Measurements from ENCODE around the gene FOXO3.

The FOXO3 gene

DNA sequence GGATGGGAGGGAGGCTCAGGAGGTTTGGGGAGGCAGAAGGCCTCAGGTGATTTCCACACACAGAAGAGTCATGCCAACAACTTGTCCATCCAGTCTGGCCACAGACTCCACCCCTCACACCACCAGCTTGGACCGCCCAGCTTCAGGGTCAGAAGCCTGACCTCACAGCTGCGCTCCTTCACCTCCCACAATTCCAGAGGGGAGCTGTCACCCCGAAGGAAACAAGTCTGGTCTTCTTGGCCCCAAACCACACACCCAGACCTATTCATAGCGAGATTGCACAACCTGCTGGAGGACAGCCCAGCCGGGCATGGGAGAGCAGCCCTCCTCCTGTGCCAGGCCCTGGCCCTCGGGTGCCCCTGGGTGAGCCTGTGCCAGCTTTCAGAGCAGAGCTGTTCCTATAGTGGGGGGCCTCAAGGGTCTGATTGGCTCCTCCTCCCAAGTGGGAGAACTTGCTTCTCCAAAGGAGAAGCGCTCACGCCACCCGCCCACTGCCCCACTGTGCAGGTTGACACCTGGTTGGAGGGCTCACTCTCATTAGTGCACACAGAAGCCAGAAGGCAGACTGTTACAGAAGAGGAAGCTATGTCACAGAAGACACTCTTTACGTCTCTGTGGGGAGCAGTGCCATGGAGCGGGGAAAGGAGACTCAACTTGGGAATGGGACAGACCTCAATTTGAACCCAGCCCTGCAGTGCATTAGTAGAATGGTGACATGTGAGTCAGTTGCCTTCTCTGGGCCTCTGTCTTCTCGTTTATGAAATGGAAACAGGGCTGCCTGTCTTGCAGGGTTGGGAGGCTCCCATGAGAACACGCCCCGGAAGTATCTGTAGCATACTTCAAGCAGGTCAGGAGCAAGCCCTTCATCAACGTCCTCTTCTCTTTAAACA lies 128.8 kb downstream of the FOXO3 start:
- DNase-seq = no peak

DNA sequence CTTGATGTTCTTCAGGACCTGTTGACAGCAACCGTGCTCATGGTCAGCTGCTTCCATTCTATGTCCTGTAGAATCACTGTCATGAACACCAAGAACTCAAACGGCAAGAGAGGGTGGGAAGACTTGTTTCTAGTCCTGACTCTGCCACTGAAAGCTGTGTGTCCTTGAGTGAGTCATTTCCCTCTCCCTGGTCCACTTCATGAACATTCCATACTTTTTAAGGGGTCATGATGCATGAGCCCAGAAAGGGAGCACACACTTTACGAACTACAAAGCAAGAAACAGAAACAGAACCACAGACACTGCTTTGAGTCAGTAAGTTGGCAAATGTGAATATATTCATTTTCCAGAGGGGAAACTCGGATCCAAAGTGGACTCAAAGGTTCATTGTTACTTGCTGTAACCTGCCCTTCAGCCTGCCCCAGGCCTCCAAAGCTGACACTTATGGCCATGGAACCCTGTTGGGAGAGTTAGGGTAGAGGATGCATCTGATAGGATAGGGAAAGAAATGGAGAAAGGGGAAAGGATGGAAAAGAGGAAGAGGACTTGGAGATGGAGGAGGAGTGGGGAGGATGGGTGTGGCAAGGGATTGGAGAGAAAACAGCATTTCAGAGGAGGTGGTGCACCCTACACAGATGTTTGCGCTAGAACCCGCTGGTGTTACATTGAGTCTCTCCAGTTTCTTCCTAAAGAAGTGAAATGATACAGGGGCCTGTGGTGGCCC lies 129.8 kb downstream of the FOXO3 start:
- DNase-seq = no peak

DNA sequence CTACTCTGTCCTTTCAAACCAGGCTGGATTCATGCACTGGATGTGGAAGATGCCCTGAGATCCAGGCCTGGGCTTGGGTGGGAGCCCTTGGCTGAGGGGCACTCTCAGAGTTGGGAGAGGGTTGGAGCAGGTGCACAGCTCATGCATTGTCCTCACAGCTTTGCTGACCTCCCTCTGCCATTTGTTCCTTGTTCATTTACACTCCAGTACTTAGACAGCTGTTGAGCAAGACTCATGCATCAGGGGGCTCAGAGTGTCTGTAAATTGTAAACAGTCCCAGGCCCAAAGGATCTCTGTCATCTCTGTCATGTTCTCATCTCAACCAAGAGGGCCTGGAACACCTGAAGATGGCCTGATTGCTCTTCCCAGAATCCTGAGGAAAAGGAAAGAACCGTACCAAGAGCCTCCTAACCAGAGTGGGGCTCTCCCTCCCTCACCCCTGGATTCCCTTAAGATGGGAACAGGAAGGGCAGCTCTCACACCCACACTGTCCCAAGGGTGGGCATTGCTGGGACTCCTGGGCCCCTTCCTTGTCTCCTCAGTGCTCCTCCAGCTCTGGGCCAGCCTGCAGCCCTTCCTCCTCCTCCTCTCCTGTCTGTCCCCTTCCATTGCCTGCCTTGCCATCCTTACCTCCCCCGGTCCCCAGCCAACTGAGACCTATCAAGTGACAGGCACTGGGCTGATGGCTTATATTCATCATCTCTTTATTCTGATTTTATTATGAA lies 132.9 kb downstream of the FOXO3 start:
- DNase-seq = no peak

DNA sequence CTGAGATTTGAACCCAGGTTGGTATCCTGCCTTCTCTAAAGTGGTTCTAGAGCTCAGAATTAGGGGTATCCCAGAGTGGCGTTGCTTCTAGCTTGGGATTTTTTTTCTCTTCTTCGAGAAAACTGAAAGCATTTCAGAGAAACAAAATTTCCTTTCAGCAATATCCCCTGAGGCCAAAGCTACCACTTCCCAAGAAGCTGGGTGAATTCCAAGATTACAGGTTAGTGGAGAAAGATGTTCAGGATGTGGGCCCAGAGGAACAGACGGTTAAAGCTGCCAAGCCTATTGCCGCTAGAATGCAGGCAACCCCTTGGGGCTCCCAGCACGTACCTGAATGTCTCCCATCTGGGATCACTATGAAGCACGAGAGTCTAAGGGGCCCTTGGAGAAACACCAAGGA lies 134.1 kb downstream of the FOXO3 start:
- no peak for DNase-seq

DNA sequence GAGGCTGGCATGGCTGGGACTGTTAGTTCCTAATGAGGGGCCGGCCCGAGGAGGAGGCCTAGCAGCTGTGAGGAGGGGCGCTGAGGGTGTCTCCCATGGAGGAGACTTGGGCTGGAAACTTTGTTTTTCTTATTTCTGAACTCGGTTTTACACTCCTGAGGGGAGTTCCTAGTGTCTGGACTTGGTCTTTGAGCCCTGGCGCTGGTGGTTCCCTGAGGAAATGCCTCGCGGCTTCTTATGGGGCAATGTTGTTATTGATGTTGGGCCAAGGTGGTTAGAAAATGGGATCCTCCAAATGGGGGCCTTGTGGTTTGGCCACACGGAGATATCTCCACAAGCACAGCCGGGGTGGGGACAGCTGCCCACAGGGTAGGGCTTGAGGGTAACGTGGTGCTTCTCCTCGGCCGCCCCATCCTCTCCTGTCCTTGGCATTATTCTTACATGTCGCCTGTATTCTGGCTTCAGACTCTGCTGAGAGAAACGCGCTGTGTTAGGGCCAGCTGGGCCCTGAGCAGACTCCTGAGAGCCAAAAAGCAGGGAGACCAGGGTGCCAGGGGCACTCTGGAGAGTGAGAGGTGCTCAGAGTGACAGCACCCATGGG lies 136.9 kb downstream of the FOXO3 start:
- peak; percentile 72 for DNase-seq

DNA sequence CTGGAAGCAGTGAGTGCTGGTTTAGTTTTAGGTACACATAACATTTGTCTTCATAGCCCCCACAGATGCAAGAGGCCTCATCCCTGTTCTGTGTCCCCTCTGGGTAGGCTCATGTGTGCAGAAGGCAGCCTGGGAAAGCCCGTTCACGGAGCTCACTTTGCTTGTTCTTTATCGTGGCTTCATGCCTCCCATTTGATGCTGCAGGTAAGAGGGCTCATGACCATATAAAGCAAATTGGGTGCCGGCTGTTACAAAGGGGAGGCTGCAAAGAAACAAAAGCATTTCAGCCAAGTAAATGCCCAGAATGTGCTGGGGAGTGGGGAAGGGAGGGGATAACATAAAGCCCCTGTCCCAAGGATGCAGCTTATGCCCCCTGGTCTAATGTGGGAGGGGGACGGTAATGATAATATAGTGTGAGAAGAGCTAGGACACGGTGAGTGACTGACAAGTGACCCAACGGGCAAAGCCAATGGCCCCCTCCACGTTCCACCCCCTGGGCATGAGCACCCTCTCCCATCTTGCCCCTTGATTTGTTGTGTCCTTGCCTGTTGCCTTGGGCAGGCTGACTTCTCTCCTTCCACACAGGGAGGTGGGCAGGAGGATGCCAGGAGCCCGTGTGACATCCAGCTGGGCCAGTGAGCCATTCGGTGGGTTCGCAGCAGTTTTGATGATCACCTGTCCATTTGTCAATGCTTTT lies 138.0 kb downstream of the FOXO3 start:
- DNase-seq = no peak

DNA sequence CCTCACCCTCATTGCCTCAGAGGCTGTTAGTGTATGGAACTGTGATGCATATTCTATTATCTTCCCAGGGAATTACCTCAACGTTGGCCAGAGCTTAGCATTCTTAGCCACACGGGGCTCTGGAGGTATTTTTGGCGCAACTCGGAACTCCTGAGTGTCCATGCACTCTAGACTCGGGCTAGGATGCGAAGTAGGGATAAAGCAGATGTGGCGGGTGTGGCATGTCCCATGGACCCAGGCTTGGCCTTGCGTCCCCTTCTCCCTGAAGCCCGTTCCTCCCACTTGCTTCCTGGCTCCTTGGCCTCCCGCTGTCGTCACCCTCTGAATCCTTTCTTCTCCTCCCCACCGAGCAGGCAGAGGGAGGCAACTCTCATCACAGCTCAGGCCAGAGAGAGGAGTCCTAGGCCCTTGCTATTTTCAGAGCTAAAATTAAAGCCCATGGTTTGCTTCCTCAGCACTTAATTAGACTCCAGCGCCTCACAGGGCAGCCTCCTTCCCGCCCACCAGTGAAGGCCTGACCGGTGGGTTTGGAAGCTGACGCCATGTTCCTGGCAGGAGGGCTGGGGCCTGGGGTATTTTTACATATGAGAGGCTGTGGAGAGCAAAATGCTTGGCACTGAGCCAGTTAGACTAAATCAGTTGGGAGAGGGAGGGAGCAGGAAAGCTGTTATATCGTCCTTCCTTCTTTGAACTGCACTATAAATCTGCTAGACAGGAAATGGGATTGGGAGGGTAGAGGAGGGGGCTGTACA lies 138.7 kb downstream of the FOXO3 start:
- DNase-seq = no peak

DNA sequence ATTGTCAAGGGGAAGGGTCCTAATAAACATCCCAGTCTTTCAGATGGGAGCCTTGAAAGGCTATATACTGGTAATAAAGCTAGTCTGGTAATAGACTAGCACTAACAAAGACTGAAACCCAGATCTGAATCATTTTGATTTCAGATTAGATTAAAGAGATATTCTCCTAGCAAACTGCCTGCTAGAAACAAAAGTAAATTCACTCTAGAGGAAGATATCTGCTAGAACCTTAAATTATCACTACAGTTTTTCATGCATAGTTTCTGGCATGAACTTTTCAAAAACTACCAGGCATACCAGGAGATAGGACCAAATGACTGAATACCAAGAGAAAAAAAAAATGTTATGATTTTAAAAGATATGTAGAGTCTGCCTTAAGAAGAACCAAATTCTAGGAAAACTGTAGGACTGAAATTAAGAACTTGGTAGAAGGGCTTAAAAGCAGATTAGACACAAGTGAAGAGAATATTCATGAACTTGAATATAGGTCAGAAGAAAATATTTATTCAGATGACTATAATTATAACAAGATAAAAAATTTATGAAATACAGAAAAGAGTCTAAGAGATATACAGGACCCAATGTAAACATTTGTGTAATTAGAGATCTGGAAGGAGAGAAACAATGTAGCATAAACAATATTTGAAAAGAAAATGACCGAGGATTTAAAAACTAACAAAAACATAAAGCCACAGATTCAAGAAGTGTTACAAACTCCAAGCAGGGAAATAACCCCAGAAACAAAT lies 141.6 kb downstream of the FOXO3 start:
- DNase-seq = no peak

DNA sequence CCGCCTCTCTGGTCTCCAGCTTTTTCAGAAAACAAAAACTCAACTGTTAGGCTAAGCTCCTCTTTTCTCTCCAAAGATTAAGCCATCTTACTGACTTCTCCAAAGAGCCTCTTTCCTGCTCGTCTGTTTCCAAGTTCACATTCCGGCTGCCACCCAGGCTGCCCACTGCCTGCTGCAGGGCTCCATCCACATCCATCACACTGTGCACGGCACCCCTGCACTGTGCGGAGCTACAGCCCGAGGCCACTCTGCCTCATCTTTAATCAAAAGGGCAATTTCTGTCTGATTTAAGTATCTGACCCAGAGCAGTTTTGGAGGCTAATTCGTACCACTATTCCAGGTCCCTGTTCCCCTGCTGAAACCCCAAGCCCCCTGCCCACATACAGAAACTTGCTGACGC lies 145.9 kb downstream of the FOXO3 start:
- DNase-seq = no peak

DNA sequence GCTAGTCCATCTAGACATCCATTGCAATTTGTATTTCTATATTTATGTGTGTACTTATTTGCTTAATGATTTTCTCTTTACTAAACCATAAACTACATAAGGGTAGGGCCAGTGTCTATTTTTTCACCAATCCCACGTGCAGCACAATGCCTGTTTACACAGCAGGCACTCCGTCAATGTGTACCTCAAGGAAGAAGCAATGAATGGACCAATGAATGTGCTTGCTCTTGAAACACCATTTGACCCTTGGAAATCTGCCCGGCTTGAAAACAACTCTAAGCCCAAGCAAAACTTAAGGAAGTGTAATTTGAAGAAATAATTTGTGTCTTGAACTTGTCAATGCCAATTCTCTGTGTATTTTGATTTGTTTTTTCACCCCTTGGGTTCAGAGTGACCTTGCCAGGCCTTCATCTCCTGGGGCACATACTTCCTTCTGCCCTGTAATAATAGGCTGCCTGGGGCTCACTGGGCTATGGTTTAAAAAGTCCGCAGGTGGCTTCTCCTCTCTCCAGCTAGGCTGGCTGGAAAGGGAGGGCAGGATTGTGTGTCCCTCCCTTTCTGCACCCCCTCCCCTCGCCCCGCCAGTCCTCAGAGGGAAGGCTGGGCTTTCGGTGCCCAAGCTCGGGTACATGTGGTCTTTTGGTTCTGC lies 146.7 kb downstream of the FOXO3 start:
- no peak for DNase-seq

DNA sequence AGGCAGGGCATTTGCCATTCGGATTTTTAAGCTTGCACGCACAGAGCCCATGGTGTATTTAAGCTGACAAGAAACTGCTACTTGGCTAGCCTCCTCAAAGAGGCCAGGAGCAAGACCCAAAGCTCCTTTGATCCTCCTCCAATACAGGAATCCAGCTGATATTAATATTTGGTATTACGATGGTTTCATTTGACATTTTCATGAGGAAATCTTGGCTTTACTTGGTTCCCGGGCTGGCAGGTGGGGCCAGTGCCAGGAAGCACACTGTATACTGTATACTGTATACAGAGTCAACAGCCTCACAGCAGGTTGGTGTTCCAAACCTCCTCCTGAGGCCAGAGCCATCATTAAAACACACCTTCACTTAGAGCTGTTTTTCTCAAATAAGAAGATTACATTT lies 149.3 kb downstream of the FOXO3 start:
- DNase-seq = no peak

DNA sequence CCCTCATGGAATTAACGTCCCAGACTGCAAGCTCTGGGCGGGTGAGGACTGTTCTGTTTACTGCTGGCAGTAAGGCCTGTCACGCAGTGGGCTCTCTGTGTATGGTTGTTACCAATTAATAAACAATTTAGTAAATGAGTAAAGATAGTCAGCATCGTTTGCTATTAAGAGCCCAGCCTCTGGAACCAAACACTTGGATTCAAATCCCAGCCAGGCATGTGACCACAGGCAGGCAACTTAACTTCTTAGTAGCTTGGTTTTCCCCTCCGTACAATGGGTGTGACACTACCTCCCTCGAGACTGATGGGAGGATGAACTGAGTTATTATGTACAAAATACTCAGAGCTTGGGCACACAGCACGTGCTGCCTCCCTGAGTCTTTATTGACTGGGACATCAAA lies 149.8 kb downstream of the FOXO3 start:
- DNase-seq = no peak

DNA sequence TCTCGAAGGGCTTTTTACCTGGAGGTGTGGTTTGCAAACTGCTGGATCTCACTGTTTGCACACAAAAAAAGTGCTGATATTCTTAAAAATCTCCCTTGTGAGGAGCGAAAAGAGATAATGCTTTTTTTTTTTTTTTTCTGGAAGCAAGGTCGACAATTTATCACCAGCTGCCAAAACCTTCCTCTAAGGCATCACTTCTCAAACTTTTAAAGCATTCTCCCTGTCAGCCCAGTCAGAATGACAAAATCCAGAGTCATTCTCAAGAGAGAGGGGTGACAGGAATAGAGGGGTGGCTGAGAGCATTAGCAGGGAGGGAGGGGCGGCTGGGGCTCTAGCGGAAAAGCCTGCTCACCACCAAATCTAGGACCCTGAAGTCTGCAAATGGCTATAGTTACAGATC lies 150.4 kb downstream of the FOXO3 start:
- DNase-seq = no peak

DNA sequence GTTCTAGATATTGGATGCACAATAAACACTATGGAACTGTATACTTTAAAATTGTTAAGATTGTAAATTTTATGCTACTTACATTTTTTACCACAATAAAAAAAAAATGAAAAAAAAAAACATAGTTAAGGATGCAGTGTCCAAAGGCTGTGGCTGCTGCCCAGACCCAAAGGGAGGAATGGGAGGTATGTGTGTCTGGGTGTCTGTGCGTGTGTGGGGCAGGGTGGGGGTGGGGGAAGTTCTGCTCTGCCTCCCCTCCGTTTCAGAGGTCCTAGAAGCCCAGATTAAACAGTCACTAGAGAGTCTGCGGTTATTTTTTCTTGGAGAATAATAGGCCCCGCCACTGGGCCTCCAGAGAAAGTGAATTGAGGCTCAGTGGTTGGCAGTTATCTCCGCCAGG lies 151.1 kb downstream of the FOXO3 start:
- no peak for DNase-seq

DNA sequence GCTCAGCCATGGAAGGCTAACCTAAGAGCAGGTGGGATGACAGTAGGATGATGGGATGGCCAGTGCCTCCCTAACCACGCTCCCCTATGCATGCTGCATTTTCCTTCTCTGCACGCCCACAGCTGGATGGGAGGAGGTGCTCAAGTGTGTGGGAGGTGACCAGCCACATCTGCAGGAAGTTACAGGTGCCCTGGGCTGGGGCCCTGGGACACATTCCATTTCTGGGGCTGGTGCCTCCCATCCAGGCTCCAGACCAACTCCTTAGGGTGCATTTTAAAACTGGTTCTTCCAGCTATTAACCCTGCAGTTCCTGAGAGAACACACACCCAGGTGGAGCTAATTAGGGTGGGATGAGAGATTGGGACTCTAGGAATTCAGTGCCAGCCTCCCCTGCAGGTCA lies 152.2 kb downstream of the FOXO3 start:
- no peak for DNase-seq

DNA sequence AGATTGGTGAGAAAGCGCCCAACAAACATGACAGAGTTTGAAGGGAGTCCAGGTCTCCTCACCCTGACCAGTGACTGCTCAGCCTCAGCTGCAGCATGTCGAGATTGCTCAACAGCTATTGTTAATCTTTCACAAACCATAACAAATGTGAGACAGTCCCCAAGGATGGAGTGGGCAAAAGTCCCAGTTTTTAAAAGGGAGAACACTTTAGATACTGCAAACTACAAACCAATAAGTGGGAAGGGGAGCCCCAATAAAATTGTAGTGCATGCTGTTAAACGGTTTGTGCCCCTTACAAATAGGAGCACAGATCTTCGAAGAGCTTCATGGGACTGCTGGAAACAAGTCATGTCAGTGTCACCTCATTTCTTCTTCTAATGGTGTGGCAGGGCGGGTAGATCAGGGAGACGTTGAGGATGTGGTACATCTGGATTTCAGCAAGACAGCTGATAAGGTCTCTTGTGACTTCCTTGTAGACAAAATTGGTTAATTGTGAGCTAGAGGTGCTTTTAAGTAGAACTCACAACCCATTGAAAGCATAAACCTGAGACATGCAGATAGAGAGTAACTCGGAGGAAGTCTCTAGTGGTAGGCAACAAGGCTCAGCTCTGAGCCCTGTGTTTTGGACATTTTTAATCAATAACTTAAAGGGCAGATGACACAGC lies 153.5 kb downstream of the FOXO3 start:
- DNase-seq = peak; percentile 68

DNA sequence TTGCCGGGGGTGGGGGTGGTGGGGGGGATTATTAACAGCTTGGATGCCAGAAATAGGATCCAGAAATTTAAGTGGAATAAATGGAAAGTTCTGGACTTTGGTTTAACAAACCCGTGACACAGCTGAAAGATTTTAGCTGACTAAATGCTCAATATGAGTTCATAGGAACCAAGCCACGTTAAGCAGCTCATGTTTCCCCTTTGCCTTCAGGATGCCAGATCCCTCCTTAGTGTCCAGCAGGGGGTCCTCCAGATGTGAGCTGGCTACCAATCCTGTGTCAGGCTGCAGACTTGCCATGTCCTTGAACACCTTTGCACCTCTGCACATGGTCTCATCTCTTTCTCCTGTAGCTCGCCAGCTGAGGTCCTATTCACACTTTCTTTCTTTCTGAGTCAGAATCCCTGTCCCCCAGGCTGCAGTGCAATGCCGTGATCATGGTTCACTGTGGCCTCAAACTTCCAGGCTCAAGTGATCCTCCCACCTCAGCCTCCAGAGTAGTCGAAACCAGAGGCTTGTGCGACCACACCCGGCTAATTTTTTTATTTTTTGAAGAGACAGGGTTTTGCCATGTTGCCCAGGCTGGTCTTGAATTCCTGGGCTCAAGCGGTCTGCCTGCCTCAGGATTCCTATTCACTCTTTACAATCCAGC lies 154.2 kb downstream of the FOXO3 start:
- no peak for DNase-seq

DNA sequence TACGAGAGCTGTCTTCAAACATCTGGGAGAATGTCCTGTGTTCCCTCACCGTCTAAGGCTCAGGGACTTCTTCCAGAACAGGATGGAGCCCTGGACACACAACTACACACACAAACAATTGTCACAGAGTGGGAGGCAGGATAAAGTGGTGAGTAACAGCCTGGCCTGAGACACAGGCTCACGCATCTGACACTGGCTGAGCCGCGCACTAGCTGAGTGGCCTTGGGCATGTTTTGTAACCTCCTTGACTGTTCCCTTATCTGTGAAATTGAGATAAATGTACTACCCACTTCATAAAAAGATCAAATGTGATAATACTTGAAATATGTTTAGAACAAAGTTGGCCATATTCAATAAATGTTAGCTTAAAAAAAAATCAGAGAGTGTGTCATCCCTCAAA lies 155.1 kb downstream of the FOXO3 start:
- no peak for DNase-seq
